Measurements from ENCODE around the gene BRCC3. TPM values are rescaled to one million over a fixed set of nuclear protein-coding genes. Genes with fewer than 3 reads are reported as not detected.
A peak's percentile ranks its signal among the peaks of the same experiment; 100 is the strongest.

Gene BRCC3
- total and polyA plus RNA-seq, 2 of the 13 experiments (the other 11 are each of a cell fraction or from before 2014, with no cell fraction given): 19.8 to 24.3 TPM

GRCh38 chrX:155026727-155027508, 44.4 kb upstream of the BRCC3 start, which contains the start of gene FUNDC2 (continued):
- TF ChIP-seq UBTF (CRISPR knock-in tag; IDR thresholded peaks at IDR 0.05): peak; percentile 67; the same call in 1 of the 2 replicates
- TF ChIP-seq SNAPC2 (CRISPR knock-in tag; IDR thresholded peaks at IDR 0.05): peak; percentile 33; the same call in 1 of the 2 replicates
- no peak for TF ChIP-seq MAFK (conservative IDR thresholded peaks at IDR 0.05 in 1 of 2, IDR thresholded peaks at IDR 0.05 in 1 of 2; ENCODE audit: low read length in 2 of 2)
- peak; percentile 46; the same call in 1 of the 2 replicates for TF ChIP-seq HDAC1 (CRISPR knock-in tag; IDR thresholded peaks at IDR 0.05)
- no peak for TF ChIP-seq NFIB (CRISPR knock-in tag; IDR thresholded peaks at IDR 0.05; ENCODE audit: borderline replicate concordance)
- no peak for TF ChIP-seq ZNF543 (CRISPR knock-in tag; IDR thresholded peaks at IDR 0.05)
- TF ChIP-seq DNMT1 (CRISPR knock-in tag; IDR thresholded peaks at IDR 0.05): no peak
- no peak for TF ChIP-seq SNRNP70 (IDR thresholded peaks at IDR 0.05; ENCODE audit: low read depth, low read length)
- TF ChIP-seq ZNF530 (CRISPR knock-in tag; IDR thresholded peaks at IDR 0.05; ENCODE audit: low read depth): no peak
- TF ChIP-seq ZNF460 (CRISPR knock-in tag; IDR thresholded peaks at IDR 0.05; ENCODE audit: borderline replicate concordance): no peak
- TF ChIP-seq ZNF644 (CRISPR knock-in tag; IDR thresholded peaks at IDR 0.05; ENCODE audit: low read depth): no peak
- TF ChIP-seq ZNF432 (CRISPR knock-in tag; IDR thresholded peaks at IDR 0.05; ENCODE audit: borderline replicate concordance): no peak
- no peak for TF ChIP-seq TEAD2 (CRISPR knock-in tag; IDR thresholded peaks at IDR 0.05)
- no peak for TF ChIP-seq FOXP1 (IDR thresholded peaks at IDR 0.05)
- TF ChIP-seq FOXP1 (CRISPR knock-in tag; IDR thresholded peaks at IDR 0.05): no peak
- no peak for TF ChIP-seq KMT2A (CRISPR knock-in tag; IDR thresholded peaks at IDR 0.05)
- TF ChIP-seq ZNF296 (CRISPR knock-in tag; conservative IDR thresholded peaks at IDR 0.05): no peak
- no peak for TF ChIP-seq POLR2AphosphoS2 (IDR thresholded peaks at IDR 0.05; ENCODE audit: low read depth, low read length)
- 0 out of 2 replicates have a peak, but pooled peaks have one; percentile 35 for TF ChIP-seq ZNF431 (CRISPR knock-in tag; IDR thresholded peaks at IDR 0.05; ENCODE audit: borderline replicate concordance, low read depth)
- peak; percentile 62; the same call in 1 of the 2 replicates for TF ChIP-seq CSRNP1 (CRISPR knock-in tag; IDR thresholded peaks at IDR 0.05)
- TF ChIP-seq SPEN (CRISPR knock-in tag; IDR thresholded peaks at IDR 0.05; ENCODE audit: low read depth): peak; percentile 73
- TF ChIP-seq RNF2 (conservative IDR thresholded peaks at IDR 0.05; ENCODE audit: low read depth): no peak
- TF ChIP-seq ZFP90 (CRISPR knock-in tag; IDR thresholded peaks at IDR 0.05; ENCODE audit: borderline replicate concordance): no peak
- no peak for TF ChIP-seq RFXANK (CRISPR knock-in tag; IDR thresholded peaks at IDR 0.05)
- TF ChIP-seq IRF2 (CRISPR knock-in tag; IDR thresholded peaks at IDR 0.05): no peak
- no peak for TF ChIP-seq ZNF816 (CRISPR knock-in tag; IDR thresholded peaks at IDR 0.05; ENCODE audit: borderline replicate concordance)
- no peak for TF ChIP-seq MYPOP (CRISPR knock-in tag; IDR thresholded peaks at IDR 0.05)
- peak; percentile 61; the same call in 1 of the 2 replicates for TF ChIP-seq MYC (CRISPR knock-in tag; IDR thresholded peaks at IDR 0.05; ENCODE audit: borderline replicate concordance)

All from HepG2 (cell line).